ENCODE results near the gene SGMS1.

DNA sequence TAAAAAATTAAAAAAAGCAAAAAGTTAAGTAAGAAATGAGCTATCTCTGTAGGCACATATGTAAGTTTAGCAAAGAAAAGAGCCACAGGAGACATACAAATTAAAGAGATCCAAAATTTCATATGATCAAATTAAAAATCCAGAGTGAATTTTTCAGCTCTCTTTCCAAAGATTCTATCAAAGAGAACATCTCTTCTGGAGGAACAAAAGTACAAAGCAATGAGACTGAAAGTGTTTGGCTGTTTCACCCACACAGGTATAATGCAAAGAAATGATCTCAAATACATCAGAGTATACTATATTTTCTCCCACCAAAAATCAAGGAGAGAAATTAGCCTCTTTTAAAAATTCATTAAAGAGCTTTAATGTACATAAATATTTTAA, 297.6 kb downstream of the SGMS1 start:
- TF ChIP-seq, protein P1, sequence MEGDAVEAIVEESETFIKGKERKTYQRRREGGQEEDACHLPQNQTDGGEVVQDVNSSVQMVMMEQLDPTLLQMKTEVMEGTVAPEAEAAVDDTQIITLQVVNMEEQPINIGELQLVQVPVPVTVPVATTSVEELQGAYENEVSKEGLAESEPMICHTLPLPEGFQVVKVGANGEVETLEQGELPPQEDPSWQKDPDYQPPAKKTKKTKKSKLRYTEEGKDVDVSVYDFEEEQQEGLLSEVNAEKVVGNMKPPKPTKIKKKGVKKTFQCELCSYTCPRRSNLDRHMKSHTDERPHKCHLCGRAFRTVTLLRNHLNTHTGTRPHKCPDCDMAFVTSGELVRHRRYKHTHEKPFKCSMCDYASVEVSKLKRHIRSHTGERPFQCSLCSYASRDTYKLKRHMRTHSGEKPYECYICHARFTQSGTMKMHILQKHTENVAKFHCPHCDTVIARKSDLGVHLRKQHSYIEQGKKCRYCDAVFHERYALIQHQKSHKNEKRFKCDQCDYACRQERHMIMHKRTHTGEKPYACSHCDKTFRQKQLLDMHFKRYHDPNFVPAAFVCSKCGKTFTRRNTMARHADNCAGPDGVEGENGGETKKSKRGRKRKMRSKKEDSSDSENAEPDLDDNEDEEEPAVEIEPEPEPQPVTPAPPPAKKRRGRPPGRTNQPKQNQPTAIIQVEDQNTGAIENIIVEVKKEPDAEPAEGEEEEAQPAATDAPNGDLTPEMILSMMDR (IDR thresholded peaks at IDR 0.05; ENCODE audit: poor library complexity, severe bottlenecking), result no peak
- TF ChIP-seq, protein P2, sequence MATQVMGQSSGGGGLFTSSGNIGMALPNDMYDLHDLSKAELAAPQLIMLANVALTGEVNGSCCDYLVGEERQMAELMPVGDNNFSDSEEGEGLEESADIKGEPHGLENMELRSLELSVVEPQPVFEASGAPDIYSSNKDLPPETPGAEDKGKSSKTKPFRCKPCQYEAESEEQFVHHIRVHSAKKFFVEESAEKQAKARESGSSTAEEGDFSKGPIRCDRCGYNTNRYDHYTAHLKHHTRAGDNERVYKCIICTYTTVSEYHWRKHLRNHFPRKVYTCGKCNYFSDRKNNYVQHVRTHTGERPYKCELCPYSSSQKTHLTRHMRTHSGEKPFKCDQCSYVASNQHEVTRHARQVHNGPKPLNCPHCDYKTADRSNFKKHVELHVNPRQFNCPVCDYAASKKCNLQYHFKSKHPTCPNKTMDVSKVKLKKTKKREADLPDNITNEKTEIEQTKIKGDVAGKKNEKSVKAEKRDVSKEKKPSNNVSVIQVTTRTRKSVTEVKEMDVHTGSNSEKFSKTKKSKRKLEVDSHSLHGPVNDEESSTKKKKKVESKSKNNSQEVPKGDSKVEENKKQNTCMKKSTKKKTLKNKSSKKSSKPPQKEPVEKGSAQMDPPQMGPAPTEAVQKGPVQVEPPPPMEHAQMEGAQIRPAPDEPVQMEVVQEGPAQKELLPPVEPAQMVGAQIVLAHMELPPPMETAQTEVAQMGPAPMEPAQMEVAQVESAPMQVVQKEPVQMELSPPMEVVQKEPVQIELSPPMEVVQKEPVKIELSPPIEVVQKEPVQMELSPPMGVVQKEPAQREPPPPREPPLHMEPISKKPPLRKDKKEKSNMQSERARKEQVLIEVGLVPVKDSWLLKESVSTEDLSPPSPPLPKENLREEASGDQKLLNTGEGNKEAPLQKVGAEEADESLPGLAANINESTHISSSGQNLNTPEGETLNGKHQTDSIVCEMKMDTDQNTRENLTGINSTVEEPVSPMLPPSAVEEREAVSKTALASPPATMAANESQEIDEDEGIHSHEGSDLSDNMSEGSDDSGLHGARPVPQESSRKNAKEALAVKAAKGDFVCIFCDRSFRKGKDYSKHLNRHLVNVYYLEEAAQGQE (IDR thresholded peaks at IDR 0.05; ENCODE audit: borderline replicate concordance), result no peak

Data from neural cell (in vitro differentiated cells).